NT2/D1 (cell line): Measurements from ENCODE around the gene MMP11.

Source experiments
- YY1 ChIP-seq: IDR thresholded peaks from 2 replicates; pipeline ENCODE4 v1.6.1; 2011; ENCODE audit not compliant: insufficient read length, insufficient read depth
- ZNF274 ChIP-seq: IDR thresholded peaks from 2 replicates; pipeline ENCODE4 v1.6.1; 2011; ENCODE audit warnings: mild to moderate bottlenecking, low read depth, low read length

- no peak for TF ChIP-seq YY1
- TF ChIP-seq ZNF274: no peak
Measured at GRCh38 chr22:23787910-23788309, 15.3 kb downstream of the MMP11 start.
